Progenitor cell of endocrine pancreas (in vitro differentiated cells): ENCODE measurements around the gene SORCS2. TPM values are rescaled to one million over a fixed set of nuclear protein-coding genes. Genes with fewer than 3 reads are reported as not detected.

Experiments
- DNase-seq: peaks from one replicate; pipeline ENCODE4 v3.0.0; 2021; ENCODE audit warnings: low spot score; ENCODE audit not compliant: unreplicated experiment
- H3K27ac Mint-ChIP-seq: 2 replicates; pipeline ENCODE4 v1.8.0; 2021; ENCODE audit warnings: mild to moderate bottlenecking, moderate library complexity, mixed read lengths
- H3K27me3 Mint-ChIP-seq: 2 replicates; pipeline ENCODE4 v1.8.0; 2021; ENCODE audit warnings: mixed read lengths
- H3K36me3 Mint-ChIP-seq: 2 replicates; pipeline ENCODE4 v1.8.0; 2022; ENCODE audit warnings: mixed read lengths; ENCODE audit not compliant: insufficient read depth
- H3K4me1 Mint-ChIP-seq: 2 replicates; pipeline ENCODE4 v1.8.0; 2021; ENCODE audit warnings: low read depth, mixed read lengths
- H3K4me3 Mint-ChIP-seq: 2 replicates; pipeline ENCODE4 v1.8.0; 2021; ENCODE audit warnings: low read depth, mild to moderate bottlenecking, moderate library complexity, mixed read lengths
- H3K9me3 Mint-ChIP-seq: 2 replicates; pipeline ENCODE4 v1.8.0; 2021; ENCODE audit warnings: low read depth, mixed read lengths
- total RNA-seq: library from RNA; stranded (reverse); gene quantifications from 2 replicates; pipeline ENCODE4 v1.2.1, GENCODE V29; 2021
- TF ChIP-seq, protein P1 (sequence below): fragments of 200-600 bp; sonication (generic); IDR thresholded peaks from one replicate; pipeline ENCODE4 v1.5.0; 2021; ENCODE audit warnings: antibody characterized with exemption, mild to moderate bottlenecking; ENCODE audit not compliant: unreplicated experiment

Gene SORCS2
- total RNA-seq, 1 donor from 2014 or later = 2.2 TPM

DNA sequence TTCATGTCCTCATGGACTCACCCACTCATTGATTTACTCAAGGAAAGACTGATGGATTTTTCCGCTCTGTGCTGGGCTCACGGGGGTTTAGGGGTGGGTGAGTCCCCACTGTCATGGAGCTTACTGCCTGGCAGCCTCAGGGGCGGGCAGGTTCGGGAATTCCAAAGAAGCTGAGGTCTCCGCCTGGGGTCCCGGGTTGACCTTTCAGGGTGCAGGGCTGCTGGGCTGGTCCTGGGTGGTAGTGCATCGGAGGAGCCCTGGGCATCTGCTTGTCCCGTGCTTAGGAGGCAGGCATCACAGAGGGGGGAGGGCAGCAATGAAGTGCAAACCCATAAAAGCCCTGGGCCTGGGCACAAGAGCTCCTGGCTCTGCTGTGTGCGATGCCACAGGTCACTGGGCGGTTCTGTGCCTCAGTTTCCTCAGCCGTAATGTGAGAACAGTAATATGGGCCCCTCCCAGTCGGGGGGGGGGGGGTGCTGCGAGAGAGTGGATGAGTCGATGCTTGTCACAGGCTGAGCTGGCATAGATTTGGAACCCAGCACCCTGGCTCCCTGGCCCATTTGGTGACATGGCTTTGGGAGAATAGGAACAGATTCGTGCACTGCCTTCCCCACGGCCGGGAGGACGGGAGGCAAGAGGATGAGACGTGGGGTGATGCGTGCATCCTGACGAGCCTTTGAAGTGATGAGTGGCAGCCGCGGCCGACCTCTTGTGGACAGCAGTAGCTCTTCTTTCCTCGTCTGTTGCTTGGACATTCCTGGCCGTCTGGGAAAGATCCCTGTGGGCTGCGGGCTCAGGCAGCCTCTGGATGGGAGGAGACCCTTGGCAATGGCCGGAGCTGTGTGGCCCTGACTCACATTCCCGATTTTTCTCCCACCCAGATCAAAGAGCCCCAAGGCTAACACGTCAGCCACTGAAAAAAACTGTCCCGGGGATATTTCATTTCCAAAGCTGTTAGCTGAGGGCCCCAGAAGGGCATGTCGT lies 200.4 kb downstream of the SORCS2 start:
- no peak for DNase-seq
- no peak overlapping the region for H3K27ac Mint-ChIP-seq
- H3K4me1 Mint-ChIP-seq = peaks cover 9% of the 10 kb centered on the region
- peaks cover 30% of the 10 kb centered on the region for H3K27me3 Mint-ChIP-seq
- TF ChIP-seq, protein P1, sequence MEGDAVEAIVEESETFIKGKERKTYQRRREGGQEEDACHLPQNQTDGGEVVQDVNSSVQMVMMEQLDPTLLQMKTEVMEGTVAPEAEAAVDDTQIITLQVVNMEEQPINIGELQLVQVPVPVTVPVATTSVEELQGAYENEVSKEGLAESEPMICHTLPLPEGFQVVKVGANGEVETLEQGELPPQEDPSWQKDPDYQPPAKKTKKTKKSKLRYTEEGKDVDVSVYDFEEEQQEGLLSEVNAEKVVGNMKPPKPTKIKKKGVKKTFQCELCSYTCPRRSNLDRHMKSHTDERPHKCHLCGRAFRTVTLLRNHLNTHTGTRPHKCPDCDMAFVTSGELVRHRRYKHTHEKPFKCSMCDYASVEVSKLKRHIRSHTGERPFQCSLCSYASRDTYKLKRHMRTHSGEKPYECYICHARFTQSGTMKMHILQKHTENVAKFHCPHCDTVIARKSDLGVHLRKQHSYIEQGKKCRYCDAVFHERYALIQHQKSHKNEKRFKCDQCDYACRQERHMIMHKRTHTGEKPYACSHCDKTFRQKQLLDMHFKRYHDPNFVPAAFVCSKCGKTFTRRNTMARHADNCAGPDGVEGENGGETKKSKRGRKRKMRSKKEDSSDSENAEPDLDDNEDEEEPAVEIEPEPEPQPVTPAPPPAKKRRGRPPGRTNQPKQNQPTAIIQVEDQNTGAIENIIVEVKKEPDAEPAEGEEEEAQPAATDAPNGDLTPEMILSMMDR = no peak
- no peak overlapping the region for H3K4me3 Mint-ChIP-seq
- no peaks in the 10 kb centered on the region for H3K36me3 Mint-ChIP-seq
- H3K9me3 Mint-ChIP-seq = no peaks in the 10 kb centered on the region

DNA sequence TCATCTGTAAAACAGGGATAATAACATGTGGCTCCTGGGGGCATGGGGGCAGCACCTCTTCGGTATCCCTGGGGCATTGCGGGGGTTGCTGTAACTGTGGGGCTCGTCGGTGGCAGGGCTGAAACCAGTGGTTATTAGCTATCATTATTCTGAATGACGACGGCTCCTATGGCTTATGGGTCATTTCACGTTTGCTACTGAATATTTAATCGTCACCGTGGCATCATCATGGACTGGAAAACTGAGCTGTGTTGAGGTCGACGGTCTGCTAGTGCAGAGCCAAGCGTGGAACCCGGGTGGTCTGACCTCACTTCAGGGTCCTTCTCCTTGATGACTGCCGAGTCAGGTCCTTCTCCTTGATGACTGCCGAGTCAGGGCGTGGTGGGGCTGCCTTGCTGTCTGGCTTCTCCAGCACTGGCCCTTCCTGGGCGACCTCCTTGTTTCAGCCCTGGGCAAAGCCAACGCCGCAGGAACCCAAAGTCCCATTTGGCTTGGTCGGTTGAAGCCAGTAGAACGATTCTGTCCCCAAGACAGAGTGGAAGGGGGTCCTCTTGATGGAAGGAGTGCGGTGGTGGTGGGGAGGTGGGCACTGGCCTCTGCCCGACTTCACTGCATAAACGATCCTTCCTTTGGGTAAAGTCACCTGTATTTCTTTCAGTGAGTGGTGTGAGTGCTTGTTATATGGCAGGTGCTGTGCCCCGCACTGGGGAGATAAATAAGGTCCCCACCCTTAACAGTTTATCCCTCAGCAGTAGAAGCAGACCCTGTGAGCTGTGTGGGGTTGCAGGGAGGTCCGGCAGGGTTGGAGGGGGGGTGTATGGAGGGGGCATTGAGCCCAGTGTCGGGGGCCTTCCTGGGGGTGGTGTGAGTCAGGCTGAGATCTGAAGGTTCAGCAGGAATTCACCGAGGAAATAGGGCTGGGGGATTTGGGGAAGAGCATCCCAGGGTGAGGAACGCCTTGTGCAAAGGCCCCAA lies 201.6 kb downstream of the SORCS2 start:
- no peak overlapping the region for H3K27ac Mint-ChIP-seq
- H3K36me3 Mint-ChIP-seq = no peaks in the 10 kb centered on the region
- TF ChIP-seq, protein P1 = no peak
- peaks cover 35% of the 10 kb centered on the region for H3K27me3 Mint-ChIP-seq
- no peak for DNase-seq
- no peaks in the 10 kb centered on the region for H3K9me3 Mint-ChIP-seq
- H3K4me1 Mint-ChIP-seq = peaks cover 9% of the 10 kb centered on the region
- H3K4me3 Mint-ChIP-seq = no peak overlapping the region

DNA sequence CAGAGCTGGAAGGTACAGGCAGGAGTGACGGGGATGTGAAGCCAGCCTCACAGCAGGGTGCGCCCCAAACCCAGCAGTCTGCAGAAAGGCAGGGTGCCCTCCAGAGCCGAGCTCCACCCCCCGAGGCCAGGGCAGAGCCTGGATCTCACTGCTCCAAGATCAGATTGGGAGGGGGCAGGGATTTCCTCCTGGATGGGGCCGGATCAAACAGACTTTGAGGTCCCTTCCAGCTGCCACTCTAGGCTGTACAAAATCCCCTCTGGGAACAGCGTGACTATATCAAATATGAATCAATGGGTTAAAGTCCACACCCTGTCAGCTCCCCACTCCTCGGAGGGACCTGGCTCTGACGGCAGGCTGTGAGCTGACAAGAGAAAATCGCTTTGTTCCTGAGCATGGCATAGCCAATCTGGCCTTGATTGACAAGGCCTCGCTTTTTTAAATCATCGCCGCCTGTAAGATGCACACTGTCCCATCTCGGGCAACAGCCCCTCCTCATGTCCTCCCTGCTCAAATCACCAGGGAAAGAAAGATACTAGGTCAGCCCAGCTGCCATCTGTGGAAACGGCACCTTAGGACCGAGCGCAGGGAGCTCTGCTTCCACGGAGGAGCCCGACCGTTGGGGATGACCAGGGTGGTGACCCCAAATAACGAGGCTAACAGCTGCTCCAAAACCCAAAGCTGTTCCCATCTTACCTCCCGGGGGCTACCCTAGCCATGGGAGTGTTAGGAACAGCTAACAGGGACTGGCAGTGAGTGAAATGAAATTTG lies 202.5 kb downstream of the SORCS2 start:
- H3K27me3 Mint-ChIP-seq = peaks cover 34% of the 10 kb centered on the region
- no peaks in the 10 kb centered on the region for H3K9me3 Mint-ChIP-seq
- no peaks in the 10 kb centered on the region for H3K36me3 Mint-ChIP-seq
- H3K27ac Mint-ChIP-seq = peak overlapping the region; percentile 24
- no peak for DNase-seq
- no peak overlapping the region for H3K4me3 Mint-ChIP-seq
- TF ChIP-seq, protein P1 = no peak
- peaks cover 6% of the 10 kb centered on the region for H3K4me1 Mint-ChIP-seq

DNA sequence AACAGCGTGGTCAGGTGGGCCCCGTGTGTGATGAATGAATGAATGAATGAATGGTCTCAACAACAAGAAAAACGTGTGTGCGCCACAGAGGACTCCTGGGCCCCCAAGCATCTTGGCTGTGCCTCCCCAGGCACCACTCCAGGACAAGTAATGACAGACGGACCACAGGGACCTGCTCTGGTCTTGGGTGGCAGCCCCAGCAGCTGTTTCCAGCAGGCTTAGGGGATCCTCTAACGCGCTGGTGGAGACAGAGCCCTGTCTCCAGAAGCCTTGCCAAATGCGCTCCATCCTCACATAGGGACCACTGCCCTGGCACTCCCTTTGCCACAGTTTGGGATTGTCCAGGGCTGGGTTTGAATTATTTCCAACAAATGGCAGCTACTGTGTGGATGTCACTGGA lies 203.3 kb downstream of the SORCS2 start:
- TF ChIP-seq, protein P1 = no peak
- Mint-ChIP-seq H3K27me3 (peaks cover 33% of the 10 kb centered on the region), H3K4me1 (peaks cover 4% of the 10 kb centered on the region), H3K36me3 (no peaks in the 10 kb centered on the region), H3K4me3 (no peak overlapping the region), H3K9me3 (peaks cover 3% of the 10 kb centered on the region), H3K27ac (no peak overlapping the region)
- no peak for DNase-seq
